Cortex of kidney (tissue), 1 donor: ENCODE data around the gene USP17L11.
"Not testable (repeated sequence)": the region's sequence is repeated elsewhere in the genome, so short reads cannot be mapped to it uniquely, and the experiment has no call there.

Experiments used
- DNase-seq: peaks from one replicate; lab custom pipeline; 2025; lab: John Stamatoyannopoulos, UW

Gene USP17L11

DNA sequence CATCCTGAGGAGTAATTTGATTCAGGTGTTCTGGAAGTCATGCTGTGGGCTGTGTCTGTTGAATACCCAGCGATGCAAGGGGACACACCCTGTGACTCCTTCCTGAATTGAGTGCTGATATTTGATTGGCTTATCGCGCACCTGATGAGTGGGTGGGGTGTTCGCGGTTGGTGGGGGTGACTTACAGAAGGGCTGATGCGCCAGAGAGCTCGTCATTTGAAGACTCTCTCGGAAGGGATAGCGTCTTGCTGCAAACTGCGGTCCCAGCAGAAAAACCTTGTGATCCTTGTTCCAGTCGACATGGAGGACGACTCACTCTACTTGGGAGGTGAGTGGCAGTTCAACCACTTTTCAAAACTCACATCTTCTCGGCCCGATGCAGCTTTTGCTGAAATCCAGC is at the start of gene USP17L11:
USP17L11 (plus strand) TSS at position 301 of the 400 bp plus-strand sequence; CDS start at position 301, 0 bp downstream.
- DNase-seq: not testable (repeated sequence)

DNA sequence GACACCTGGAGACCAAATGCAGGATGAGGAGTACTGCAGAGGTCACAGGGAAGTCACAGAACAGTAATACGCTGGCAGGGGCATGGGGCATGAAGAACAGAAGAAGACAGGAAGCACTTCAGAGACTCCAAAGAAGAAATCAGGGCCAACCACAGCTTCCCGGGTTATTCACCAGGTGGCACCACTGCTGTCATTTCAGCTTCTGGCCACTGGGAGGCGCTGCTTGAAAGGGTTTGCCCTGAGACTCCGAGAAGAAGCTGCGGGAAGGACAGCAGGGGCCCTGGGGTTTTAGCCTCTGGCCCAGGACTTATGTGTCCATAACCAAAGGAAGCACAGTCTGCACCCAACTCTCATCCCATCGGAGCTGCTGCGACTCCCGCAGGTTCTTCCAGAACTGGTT is 49.2 kb upstream of the USP17L11 start:
- DNase-seq: not testable (repeated sequence)

DNA sequence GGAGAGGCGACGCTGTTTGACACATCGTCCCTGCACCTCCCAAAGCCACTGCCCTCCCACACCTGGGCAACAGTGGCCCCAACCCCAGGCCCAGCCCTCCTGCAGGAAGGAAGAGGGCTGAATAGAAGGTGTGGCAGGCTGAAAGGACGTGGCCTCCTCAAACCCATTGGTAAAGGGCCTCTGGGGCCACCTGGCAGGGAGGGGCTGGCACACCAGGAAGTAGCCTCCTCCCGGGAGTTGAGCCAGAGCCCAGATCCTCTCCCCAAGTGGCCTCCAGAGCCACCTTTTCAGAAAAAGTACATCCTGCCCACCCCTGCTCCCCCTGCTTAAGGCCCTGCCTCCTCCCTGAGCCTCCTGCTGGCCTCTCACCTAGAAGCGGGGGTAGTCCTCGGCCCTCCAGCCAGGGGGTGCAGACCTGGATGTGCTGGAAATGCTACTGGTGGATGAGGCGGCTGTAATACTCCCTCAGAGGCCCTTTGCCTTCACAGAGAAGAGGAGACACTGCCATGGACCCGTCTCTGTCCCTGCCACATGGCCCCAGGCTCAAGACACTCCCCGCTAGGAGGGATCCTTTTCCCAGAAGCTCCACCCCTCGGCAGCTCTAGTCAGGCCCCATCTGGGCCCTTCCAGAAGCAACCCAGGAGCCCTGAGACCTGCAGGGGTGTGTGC is 45.3 kb upstream of the USP17L11 start, which contains the start of gene FAM90A26:
FAM90A26 (plus strand) TSS at position 619 of the 669 bp plus-strand sequence. CDS start 2,764 bp downstream, outside the sequence.
- DNase-seq: not testable (repeated sequence)

DNA sequence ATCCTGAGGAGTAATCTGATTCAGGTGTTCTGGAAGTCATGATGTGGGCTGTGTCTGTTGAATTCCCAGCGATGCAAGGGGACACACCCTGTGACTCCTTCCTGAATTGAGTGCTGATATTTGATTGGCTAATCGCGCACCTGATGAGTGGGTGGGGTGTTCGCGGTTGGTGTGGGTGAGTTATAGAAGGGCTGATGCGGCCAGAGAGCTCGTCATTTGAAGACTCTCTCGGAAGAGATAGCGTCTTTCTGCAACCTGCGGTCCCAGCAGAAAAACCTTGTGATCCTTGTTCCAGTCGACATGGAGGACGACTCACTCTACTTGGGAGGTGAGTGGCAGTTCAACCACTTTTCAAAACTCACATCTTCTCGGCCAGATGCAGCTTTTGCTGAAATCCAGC is 4.8 kb upstream of the USP17L11 start, which contains the start of gene USP17L10:
USP17L10 (plus strand) TSS at position 301 of the 400 bp plus-strand sequence; CDS start at position 301, 0 bp downstream.
- DNase-seq: not testable (repeated sequence)

DNA sequence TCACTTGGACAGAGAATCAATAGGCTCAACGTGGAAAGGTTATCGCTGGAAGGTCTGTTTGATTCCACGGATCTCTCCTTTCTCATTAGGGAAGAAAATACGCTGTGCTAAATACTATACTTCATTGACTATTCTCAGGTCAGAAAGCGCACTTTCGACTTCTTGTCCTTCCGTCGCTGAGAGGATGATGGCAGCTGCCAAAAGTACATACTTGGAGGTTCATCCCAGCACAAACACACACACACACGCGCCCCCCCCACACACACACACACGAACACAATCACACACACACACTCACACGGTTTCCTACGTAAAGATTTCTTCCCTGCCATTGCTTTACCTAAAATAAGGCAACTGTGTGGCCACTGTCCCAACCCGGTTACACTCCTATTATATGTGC is 504 bp upstream of the USP17L11 start:
- not testable (repeated sequence) for DNase-seq

GRCh38 chr4:9219852-9220251 is 4.6 kb downstream of the USP17L11 start, which contains the start of gene USP17L12:
TSS of gene USP17L12 (plus strand) at chr4:9220152. CDS start at chr4:9220152, 0 bp downstream.
- not testable (repeated sequence) for DNase-seq

GRCh38 chr4:9224596-9224995 is 9.4 kb downstream of the USP17L11 start, which contains the start of gene USP17L13:
TSS of gene USP17L13 (plus strand) at chr4:9224896. CDS start at chr4:9224896, 0 bp downstream.
- not testable (repeated sequence) for DNase-seq

DNA sequence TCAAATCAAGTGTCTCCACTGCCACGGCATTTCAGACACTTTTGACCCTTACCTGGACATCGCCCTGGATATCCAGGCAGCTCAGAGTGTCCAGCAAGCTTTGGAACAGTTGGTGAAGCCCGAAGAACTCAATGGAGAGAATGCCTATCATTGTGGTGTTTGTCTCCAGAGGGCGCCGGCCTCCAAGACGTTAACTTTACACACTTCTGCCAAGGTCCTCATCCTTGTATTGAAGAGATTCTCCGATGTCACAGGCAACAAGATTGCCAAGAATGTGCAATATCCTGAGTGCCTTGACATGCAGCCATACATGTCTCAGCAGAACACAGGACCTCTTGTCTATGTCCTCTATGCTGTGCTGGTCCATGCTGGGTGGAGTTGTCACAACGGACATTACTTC is 15.0 kb downstream of the USP17L11 start:
- DNase-seq: not testable (repeated sequence)

DNA sequence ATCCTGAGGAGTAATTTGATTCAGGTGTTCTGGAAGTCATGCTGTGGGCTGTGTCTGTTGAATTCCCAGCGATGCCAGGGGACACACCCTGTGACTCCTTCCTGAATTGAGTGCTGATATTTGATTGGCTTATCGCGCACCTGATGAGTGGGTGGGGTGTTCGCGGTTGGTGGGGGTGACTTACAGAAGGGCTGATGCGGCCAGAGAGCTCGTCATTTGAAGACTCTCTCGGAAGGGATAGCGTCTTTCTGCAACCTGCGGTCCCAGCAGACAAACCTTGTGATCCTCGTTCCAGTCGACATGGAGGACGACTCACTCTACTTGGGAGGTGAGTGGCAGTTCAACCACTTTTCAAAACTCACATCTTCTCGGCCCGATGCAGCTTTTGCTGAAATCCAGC is 18.9 kb downstream of the USP17L11 start, which contains the start of gene USP17L15:
USP17L15 (plus strand) TSS at position 301 of the 400 bp plus-strand sequence; CDS start at position 301, 0 bp downstream.
- not testable (repeated sequence) for DNase-seq

GRCh38 chr4:9238461-9238860 is 23.3 kb downstream of the USP17L11 start:
- DNase-seq: not testable (repeated sequence)

DNA sequence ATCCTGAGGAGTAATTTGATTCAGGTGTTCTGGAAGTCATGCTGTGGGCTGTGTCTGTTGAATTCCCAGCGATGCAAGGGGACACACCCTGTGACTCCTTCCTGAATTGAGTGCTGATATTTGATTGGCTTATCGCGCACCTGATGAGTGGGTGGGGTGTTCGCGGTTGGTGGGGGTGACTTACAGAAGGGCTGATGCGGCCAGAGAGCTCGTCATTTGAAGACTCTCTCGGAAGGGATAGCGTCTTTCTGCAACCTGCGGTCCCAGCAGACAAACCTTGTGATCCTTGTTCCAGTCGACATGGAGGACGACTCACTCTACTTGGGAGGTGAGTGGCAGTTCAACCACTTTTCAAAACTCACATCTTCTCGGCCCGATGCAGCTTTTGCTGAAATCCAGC is 28.4 kb downstream of the USP17L11 start, which contains the start of gene USP17L17:
USP17L17 (plus strand) TSS at position 301 of the 400 bp plus-strand sequence; CDS start at position 301, 0 bp downstream.
- DNase-seq: not testable (repeated sequence)

DNA sequence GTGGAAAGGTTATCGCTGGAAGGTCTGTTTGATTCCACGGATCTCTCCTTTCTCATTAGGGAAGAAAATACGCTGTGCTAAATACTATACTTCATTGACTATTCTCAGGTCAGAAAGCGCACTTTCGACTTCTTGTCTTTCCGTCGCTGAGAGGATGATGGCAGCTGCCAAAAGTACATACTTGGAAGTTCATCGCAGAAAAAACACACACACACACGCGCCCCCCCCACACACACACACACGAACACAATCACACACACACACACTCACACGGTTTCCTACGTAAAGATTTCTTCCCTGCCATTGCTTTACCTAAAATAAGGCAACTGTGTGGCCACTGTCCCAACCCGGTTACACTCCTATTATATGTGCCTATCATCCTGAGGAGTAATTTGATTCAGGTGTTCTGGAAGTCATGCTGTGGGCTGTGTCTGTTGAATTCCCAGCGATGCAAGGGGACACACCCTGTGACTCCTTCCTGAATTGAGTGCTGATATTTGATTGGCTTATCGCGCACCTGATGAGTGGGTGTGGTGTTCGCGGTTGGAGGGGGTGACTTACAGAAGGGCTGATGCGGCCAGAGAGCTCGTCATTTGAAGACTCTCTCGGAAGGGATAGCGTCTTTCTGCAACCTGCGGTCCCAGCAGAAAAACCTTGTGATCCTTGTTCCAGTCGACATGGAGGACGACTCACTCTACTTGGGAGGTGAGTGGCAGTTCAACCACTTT is 32.9 kb downstream of the USP17L11 start, which contains the start of gene USP17L18:
USP17L18 (plus strand) TSS at position 678 of the 728 bp plus-strand sequence; CDS start at position 678, 0 bp downstream.
- DNase-seq: not testable (repeated sequence)

- DNase-seq: not testable (repeated sequence)
These were observed 37.9 kb downstream of the USP17L11 start, which contains the start of gene USP17L19 for GRCh38 chr4:9253078-9253477. TSS of gene USP17L19 (plus strand) at chr4:9253378. CDS start at chr4:9253378, 0 bp downstream.

DNA sequence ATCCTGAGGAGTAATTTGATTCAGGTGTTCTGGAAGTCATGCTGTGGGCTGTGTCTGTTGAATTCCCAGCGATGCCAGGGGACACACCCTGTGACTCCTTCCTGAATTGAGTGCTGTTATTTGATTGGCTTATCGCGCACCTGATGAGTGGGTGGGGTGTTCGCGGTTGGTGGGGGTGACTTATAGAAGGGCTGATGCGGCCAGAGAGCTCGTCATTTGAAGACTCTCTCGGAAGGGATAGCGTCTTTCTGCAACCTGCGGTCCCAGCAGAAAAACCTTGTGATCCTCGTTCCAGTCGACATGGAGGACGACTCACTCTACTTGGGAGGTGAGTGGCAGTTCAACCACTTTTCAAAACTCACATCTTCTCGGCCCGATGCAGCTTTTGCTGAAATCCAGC is 42.6 kb downstream of the USP17L11 start, which contains the start of gene USP17L20:
USP17L20 (plus strand) TSS at position 301 of the 400 bp plus-strand sequence; CDS start at position 301, 0 bp downstream.
- not testable (repeated sequence) for DNase-seq

DNA sequence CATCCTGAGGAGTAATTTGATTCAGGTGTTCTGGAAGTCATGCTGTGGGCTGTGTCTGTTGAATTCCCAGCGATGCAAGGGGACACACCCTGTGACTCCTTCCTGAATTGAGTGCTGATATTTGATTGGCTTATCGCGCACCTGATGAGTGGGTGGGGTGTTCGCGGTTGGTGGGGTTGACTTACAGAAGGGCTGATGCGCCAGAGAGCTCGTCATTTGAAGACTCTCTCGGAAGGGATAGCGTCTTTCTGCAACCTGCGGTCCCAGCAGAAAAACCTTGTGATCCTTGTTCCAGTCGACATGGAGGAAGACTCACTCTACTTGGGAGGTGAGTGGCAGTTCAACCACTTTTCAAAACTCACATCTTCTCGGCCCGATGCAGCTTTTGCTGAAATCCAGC is 47.4 kb downstream of the USP17L11 start, which contains the start of gene USP17L21:
USP17L21 (plus strand) TSS at position 301 of the 400 bp plus-strand sequence; CDS start at position 301, 0 bp downstream.
- not testable (repeated sequence) for DNase-seq
